ENCODE measurements around the gene AFF3. TPM values are rescaled to one million over a fixed set of nuclear protein-coding genes. Genes with fewer than 3 reads are reported as not detected.

Gene AFF3
- total RNA-seq, 4 donors from 2014 or later, result 9.0 to 20.2 (median 14.5) TPM

DNA sequence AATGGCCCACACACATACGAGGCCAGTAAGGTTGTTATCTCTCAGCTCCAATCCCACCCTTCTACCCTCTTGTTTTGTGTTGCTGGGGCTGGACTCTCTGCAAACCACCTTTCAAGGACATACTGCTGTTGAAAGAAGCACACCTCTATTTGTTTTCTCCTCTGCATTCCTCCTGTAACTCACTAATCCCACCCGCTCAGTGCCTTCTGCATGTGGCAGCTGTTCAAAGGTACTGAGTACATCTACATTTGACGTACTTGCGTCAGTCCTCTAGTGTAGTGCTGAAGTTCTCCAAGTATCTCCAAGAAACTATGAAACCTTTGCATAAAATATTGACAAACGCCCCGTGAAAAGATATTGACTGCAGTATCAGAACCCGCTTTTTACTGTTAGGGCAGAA, 310.6 kb downstream of the AFF3 start:
- in situ Hi-C loops (cut with MboI; ENCODE audit: low pct_ligation_motif_present in 1 of 4, low pct_unique_long_range_greater_than_20kb in 1 of 4, low sequenced_read_pairs in 3 of 4), result no loop called here
- H3K27ac ChIP-seq, result no peak overlapping the region
- no peaks in the 10 kb centered on the region for H3K4me1 ChIP-seq
- DNase-seq, result no peak
- H3K27me3 ChIP-seq, result no peaks in the 10 kb centered on the region
- H3K9me3 ChIP-seq, result no peaks in the 10 kb centered on the region
- TF ChIP-seq POLR2AphosphoS5 (IDR thresholded peaks at IDR 0.05), result no peak
- TF ChIP-seq POLR2A (IDR thresholded peaks at IDR 0.05), result no peak
- TF ChIP-seq, protein P1, sequence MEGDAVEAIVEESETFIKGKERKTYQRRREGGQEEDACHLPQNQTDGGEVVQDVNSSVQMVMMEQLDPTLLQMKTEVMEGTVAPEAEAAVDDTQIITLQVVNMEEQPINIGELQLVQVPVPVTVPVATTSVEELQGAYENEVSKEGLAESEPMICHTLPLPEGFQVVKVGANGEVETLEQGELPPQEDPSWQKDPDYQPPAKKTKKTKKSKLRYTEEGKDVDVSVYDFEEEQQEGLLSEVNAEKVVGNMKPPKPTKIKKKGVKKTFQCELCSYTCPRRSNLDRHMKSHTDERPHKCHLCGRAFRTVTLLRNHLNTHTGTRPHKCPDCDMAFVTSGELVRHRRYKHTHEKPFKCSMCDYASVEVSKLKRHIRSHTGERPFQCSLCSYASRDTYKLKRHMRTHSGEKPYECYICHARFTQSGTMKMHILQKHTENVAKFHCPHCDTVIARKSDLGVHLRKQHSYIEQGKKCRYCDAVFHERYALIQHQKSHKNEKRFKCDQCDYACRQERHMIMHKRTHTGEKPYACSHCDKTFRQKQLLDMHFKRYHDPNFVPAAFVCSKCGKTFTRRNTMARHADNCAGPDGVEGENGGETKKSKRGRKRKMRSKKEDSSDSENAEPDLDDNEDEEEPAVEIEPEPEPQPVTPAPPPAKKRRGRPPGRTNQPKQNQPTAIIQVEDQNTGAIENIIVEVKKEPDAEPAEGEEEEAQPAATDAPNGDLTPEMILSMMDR (IDR thresholded peaks at IDR 0.05), result no peak
- no peak for TF ChIP-seq EP300 (IDR thresholded peaks at IDR 0.05; ENCODE audit: low read depth)
- no peaks in the 10 kb centered on the region for H3K36me3 ChIP-seq
- intact Hi-C loops (cut with DNase I; ENCODE audit: low total_unique reads), result no loop called here
- WGBS, 2 donors (ENCODE audit: low coverage in 1 of 2), result 83 to 84% methylated on average over 7 of the region's 7 CpGs
- no peak overlapping the region for H3K4me3 ChIP-seq

DNA sequence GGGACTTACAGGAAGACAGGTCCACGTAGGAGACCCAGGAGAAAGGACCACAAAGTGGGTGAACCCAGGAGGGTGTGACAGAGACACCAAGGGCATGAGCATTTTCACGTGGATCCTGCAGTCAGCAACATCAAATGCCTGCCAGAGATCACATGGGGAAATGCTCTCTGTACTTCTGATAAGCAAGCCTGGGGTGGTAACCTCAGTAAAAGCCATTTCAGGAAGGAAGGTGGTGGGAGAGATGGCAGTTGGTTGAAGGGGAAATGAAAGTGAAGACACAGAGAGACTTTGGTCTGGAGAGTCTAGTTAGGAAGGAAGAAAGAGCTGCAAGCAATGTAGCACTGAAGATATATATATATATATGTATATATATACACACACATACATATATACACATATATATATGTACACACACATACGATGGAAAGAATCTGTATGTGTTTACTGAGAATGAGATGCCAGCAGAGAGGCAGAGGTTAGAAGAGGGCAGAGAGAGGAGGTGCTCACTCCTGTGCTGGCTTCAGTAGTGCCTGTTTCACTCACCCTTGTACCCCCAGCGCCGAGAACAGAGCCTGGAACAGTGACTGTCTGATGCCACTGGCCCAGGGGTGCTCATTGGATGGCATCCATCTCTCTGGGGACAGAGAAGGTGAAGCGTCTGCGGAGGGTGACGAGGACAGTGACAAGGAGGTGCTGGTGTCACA, 314.9 kb downstream of the AFF3 start:
- intact Hi-C loops (cut with DNase I; ENCODE audit: low total_unique reads) (no loop called here), in situ Hi-C loops (cut with MboI; ENCODE audit: low pct_ligation_motif_present in 1 of 4, low pct_unique_long_range_greater_than_20kb in 1 of 4, low sequenced_read_pairs in 3 of 4) (no loop called here)
- Histone ChIP-seq H3K36me3 (no peaks in the 10 kb centered on the region), H3K27me3 (no peaks in the 10 kb centered on the region), H3K4me3 (no peak overlapping the region), H3K27ac (no peak overlapping the region), H3K4me1 (no peaks in the 10 kb centered on the region), H3K9me3 (no peaks in the 10 kb centered on the region)
- TF ChIP-seq POLR2AphosphoS5 (IDR thresholded peaks at IDR 0.05) (no peak), POLR2A (IDR thresholded peaks at IDR 0.05) (no peak), EP300 (IDR thresholded peaks at IDR 0.05; ENCODE audit: low read depth) (no peak)
- TF ChIP-seq, protein P1 (IDR thresholded peaks at IDR 0.05), result no peak
- 20 to 76% methylated on average over 1 to 8 of the region's 8 CpGs for WGBS, 2 donors (ENCODE audit: low coverage in 1 of 2)
- DNase-seq, result no peak

DNA sequence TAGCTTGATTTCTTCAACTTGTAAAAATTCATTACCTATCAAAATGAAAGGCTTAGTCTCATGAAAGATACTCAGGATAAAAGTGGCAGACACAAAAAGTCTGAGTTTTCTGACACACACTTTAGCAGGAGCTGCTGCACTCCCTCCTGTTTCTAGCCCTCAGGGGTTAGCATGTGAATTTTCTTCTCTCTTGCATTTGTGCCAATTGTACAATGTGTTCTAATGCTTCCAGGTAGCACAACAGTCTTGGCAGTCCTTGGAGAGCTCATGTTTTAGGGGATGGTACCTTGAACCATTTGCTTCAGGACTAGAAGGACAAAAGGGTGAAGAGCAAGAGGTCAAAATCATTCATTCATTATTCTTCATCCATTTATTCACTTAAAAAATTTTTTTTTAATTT, 316.8 kb downstream of the AFF3 start:
- TF ChIP-seq, protein P1 (IDR thresholded peaks at IDR 0.05), result no peak
- TF ChIP-seq POLR2AphosphoS5 (IDR thresholded peaks at IDR 0.05) (no peak), EP300 (IDR thresholded peaks at IDR 0.05; ENCODE audit: low read depth) (no peak), POLR2A (IDR thresholded peaks at IDR 0.05) (no peak)

DNA sequence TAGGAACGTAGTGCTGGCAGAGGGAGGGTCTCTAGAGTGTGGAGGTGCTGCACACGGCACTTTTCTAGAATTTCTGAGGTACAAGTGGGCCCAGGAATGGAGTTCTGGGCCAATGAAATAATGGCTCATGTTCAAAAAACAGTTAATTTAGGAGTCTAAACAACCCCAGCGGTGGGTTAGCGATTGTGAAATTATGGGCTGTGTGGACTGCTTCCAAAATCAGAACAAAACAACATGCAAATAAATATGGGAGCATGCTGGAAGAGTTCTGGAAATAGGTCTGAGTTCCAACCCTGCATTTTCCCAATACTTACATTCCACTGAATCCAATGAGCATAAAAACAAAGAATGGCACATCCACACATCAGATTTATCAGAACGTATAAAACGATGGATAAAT, 317.6 kb downstream of the AFF3 start:
- in situ Hi-C loops (cut with MboI; ENCODE audit: low pct_ligation_motif_present in 1 of 4, low pct_unique_long_range_greater_than_20kb in 1 of 4, low sequenced_read_pairs in 3 of 4), result loop anchor here in 1 of 4 donors (25.0 kb wide), 1 partner anchor 413 kb away; no protein-coding TSS in a partner anchor
- no peaks in the 10 kb centered on the region for H3K9me3 ChIP-seq
- no peak for TF ChIP-seq POLR2AphosphoS5 (IDR thresholded peaks at IDR 0.05)
- TF ChIP-seq, protein P1 (IDR thresholded peaks at IDR 0.05), result no peak
- no peak for TF ChIP-seq POLR2A (IDR thresholded peaks at IDR 0.05)
- TF ChIP-seq EP300 (IDR thresholded peaks at IDR 0.05; ENCODE audit: low read depth), result no peak
- no peaks in the 10 kb centered on the region for H3K27me3 ChIP-seq
- intact Hi-C loops (cut with DNase I; ENCODE audit: low total_unique reads), result no loop called here
- no peaks in the 10 kb centered on the region for H3K36me3 ChIP-seq
- WGBS, 2 donors (ENCODE audit: low coverage in 1 of 2), result 87 to 91% methylated on average over 5 to 6 of the region's 6 CpGs
- DNase-seq, result no peak
- H3K27ac ChIP-seq, result no peak overlapping the region
- no peaks in the 10 kb centered on the region for H3K4me1 ChIP-seq
- H3K4me3 ChIP-seq, result no peak overlapping the region

More for the DNA sequence above, 316.8 kb downstream of the AFF3 start:
- in situ Hi-C loops (cut with MboI; ENCODE audit: low pct_ligation_motif_present in 1 of 4, low pct_unique_long_range_greater_than_20kb in 1 of 4, low sequenced_read_pairs in 3 of 4) (no loop called here), intact Hi-C loops (cut with DNase I; ENCODE audit: low total_unique reads) (no loop called here)
- H3K27me3 ChIP-seq, result no peaks in the 10 kb centered on the region
- no peaks in the 10 kb centered on the region for H3K36me3 ChIP-seq
- DNase-seq, result no peak
- H3K4me3 ChIP-seq, result no peak overlapping the region
- no peaks in the 10 kb centered on the region for H3K4me1 ChIP-seq
- H3K27ac ChIP-seq, result no peak overlapping the region
- H3K9me3 ChIP-seq, result no peaks in the 10 kb centered on the region
